Sigmoid colon (tissue), 7 donors: Measurements from ENCODE around the gene DNAH17. TPM values are rescaled to one million over a fixed set of nuclear protein-coding genes. Genes with fewer than 3 reads are reported as not detected.
A peak's percentile ranks its signal among the peaks of the same experiment; 100 is the strongest.

Experiments
- DNase-seq: peaks from one replicate; pipeline ENCODE4 v3.0.0-alpha.2; 2019
- H3K27ac ChIP-seq, 4 donors: fragments of 200-600 bp; sonication (generic); one replicate each; pipeline ENCODE4 v1.5.1; 2016 to 2019; ENCODE audit warnings: mild to moderate bottlenecking in 1 of 4
- H3K27me3 ChIP-seq, 3 donors: fragments of 200-600 bp; sonication (generic); one replicate each; pipeline ENCODE4 v1.5.1; 2019; ENCODE audit warnings: mild to moderate bottlenecking in 1 of 3
- H3K36me3 ChIP-seq, 4 donors: fragments of 200-600 bp; sonication (generic); one replicate each; pipeline ENCODE4 v1.5.1; 2016 to 2019
- H3K4me1 ChIP-seq, 4 donors: fragments of 200-600 bp; sonication (generic); one replicate each; pipeline ENCODE4 v1.5.1; 2017 to 2019
- H3K4me3 ChIP-seq, 4 donors: fragments of 200-600 bp; sonication (generic); one replicate each; pipeline ENCODE4 v1.5.1; 2017 to 2019; ENCODE audit warnings: mild to moderate bottlenecking in 2 of 4, moderate library complexity in 1 of 4
- H3K9me3 ChIP-seq, 4 donors: fragments of 200-600 bp in 3 of 4; sonication (generic) in 3 of 4; one replicate each; pipeline versions ENCODE4 v1.5.1 to v1.6.1; 2013 to 2019
- EP300 ChIP-seq, 4 donors: sonication (generic); formaldehyde crosslinking; IDR thresholded peaks; one replicate each; pipeline ENCODE4 v1.6.1; 2017; ENCODE audit warnings: antibody characterized with exemption in 4 of 4
- POLR2A ChIP-seq, 2 donors: fragments of 450-650 bp; IDR thresholded peaks; one replicate each; pipeline ENCODE4 v1.6.1; 2016; ENCODE audit warnings: antibody characterized with exemption in 2 of 2, mild to moderate bottlenecking in 2 of 2, moderate library complexity in 2 of 2
- POLR2AphosphoS5 ChIP-seq, 4 donors: sonication (generic); formaldehyde crosslinking; IDR thresholded peaks; one replicate each; pipeline ENCODE4 v1.6.1; 2017; ENCODE audit warnings: antibody characterized with exemption in 4 of 4
- WGBS, 2 donors: extraction: QIAGEN DNeasy Blood & Tissue Kit; methylation state at CpG; one replicate each; pipeline ENCODE4 v1.1.7; 2013; 5-methylcytosine and 5-hydroxymethylcytosine counted together
- intact Hi-C: fragments of 100-400 bp; cut with DNase I; formaldehyde crosslinking; loops from one replicate; pipeline ENCODE4 v1.15.1; 2023
- polyA plus RNA-seq, 3 donors: library from polyadenylated mRNA; stranded (reverse); fragments of 200-250 nt; gene quantifications; one replicate each; pipeline ENCODE4 v1.2.3, GENCODE V29; 2013
- total RNA-seq, 4 donors: library from RNA; depleted of rRNA; stranded (reverse); fragments of >200 nt; gene quantifications; one replicate each; pipeline ENCODE4 v1.1.0, GENCODE V29; 2016
- TF ChIP-seq, protein P1 (sequence below), 4 experiments: fragments of 450-650 bp in 3 of 4; fragments of 200-600 bp in 1 of 4; IDR thresholded peaks; one replicate each; pipeline ENCODE4 v1.5.1; 2016 to 2019; ENCODE audit warnings: antibody characterized with exemption in 4 of 4, mild to moderate bottlenecking in 3 of 4, moderate library complexity in 2 of 4
- donor health status: healthy with polysubstance abuse.
- donor health status: Bipolar disorder and iron deficiency.
- donor health status: healthy.

DNAH17 gene
- total and polyA plus RNA-seq, 7 donors, result 0.07 to 0.68 (median 0.26) TPM; not detected in 3

DNA sequence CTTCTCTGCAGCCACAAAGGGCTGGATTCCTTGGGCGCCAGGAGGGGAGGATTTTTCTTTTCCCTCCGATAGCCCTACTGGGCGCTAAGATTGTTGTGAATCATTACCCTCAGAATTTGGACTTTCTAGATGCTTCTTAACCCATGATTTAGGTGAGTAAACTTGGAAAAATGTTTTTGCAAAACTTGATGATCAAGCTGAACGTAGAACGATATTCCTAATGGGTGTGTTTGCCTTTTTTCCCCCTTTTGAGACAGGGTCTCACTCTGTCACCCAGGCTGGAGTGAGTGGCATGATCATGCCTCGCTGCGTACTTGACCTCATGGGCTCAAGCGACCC lies 155.0 kb downstream of the DNAH17 start:
- Histone ChIP-seq H3K9me3 (no peaks in the 10 kb centered on the region), H3K4me1 (peaks cover 0 to 7% (median 4%) of the 10 kb centered on the region in 4 donors), H3K36me3 (peaks cover 5 to 69% (median 21%) of the 10 kb centered on the region in 4 donors), H3K27ac (no peak overlapping the region), H3K27me3 (no peaks in the 10 kb centered on the region), H3K4me3 (no peak overlapping the region)
- intact Hi-C loops, result loop anchor here (1.0 to 10.0 kb wide), 3 partner anchors 133 to 307 kb away; no protein-coding TSS in a partner anchor
- TF ChIP-seq EP300 (IDR thresholded peaks at IDR 0.05), result no peak
- TF ChIP-seq, protein P1, sequence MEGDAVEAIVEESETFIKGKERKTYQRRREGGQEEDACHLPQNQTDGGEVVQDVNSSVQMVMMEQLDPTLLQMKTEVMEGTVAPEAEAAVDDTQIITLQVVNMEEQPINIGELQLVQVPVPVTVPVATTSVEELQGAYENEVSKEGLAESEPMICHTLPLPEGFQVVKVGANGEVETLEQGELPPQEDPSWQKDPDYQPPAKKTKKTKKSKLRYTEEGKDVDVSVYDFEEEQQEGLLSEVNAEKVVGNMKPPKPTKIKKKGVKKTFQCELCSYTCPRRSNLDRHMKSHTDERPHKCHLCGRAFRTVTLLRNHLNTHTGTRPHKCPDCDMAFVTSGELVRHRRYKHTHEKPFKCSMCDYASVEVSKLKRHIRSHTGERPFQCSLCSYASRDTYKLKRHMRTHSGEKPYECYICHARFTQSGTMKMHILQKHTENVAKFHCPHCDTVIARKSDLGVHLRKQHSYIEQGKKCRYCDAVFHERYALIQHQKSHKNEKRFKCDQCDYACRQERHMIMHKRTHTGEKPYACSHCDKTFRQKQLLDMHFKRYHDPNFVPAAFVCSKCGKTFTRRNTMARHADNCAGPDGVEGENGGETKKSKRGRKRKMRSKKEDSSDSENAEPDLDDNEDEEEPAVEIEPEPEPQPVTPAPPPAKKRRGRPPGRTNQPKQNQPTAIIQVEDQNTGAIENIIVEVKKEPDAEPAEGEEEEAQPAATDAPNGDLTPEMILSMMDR (IDR thresholded peaks at IDR 0.05), result peak in 1 of 4 experiments; percentile 29
- DNase-seq, result no peak
- WGBS, 2 donors, result 69 to 77% methylated on average over 8 of the region's 8 CpGs

DNA sequence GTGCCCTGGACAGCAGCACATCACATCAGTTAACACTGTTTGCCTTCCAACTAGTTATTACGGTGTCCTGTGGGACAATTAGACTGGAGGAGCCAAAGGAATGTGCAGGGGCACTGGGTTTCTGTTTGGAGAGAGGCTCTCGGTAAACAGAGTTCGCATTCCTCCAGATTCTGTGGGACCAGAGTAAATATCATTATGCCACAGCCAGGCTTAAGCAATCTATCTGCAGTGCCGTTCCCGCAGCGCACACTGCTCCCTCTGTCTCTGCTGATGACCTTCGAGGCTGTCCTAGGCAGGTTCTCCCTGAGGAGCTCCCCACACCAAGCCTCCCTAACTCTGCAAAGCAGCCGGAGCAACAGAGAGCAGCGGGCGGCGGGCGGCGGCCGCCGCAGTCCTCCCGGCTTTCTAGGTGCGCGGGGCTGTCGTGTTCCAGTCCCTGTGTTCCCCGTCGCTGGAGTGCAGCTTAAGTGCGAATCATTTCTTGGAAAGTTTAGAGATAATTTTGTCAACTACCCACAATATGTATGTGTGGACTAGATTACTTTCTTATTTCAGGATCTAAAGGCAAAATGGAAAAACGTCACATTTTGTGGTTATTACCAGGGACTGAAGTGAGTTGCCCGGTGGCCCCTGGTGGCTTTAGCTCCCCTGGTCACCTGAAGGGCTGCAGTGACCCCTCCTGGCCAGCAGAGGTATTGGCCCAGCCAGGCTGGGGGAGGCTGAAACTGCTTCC lies 155.5 kb downstream of the DNAH17 start:
- peak; percentile 88 for DNase-seq
- 79% methylated on average over 24 of the region's 24 CpGs for WGBS, 2 donors
- TF ChIP-seq EP300 (IDR thresholded peaks at IDR 0.05), result no peak
- TF ChIP-seq, protein P1 (IDR thresholded peaks at IDR 0.05), result peak; percentile 91 to 99 (median 97)
- Histone ChIP-seq H3K4me3 (no peak overlapping the region), H3K27ac (no peak overlapping the region), H3K4me1 (peaks cover 0 to 9% (median 7%) of the 10 kb centered on the region in 4 donors), H3K36me3 (peaks cover 5 to 66% (median 21%) of the 10 kb centered on the region in 4 donors), H3K9me3 (no peaks in the 10 kb centered on the region), H3K27me3 (no peaks in the 10 kb centered on the region)
- intact Hi-C loops, result loop anchor here (1.0 to 10.0 kb wide), 4 partner anchors 61 to 307 kb away; partner anchors contain the start of gene SOCS3

DNA sequence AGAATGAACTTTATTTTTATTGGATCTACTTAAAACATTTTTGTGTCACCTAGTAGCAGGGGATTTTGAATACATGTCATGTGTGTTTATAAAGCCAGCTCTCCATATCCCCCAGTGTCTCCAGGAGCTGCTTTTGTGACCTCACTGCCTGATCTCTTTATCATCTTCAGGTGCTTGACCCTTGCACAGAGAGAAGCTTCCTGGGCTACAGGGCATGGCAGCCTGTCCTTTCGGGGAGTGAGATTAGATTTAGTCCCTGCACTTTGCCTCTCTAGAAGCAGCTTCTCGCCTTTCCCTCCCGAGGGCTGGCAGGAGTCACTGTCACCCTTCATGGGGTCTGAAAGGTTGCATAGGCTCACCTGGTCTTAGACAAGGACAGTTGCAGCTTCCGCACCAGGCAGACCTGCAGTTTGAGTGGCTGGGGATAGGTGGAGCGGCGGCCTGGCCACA lies 156.1 kb downstream of the DNAH17 start:
- intact Hi-C loops, result loop anchor here (2.0 to 10.0 kb wide), 2 partner anchors 60 to 306 kb away; partner anchors contain the start of gene SOCS3
- H3K36me3 ChIP-seq, result peaks cover 5 to 60% (median 18%) of the 10 kb centered on the region in 4 donors
- 84 to 91% methylated on average over 6 of the region's 6 CpGs for WGBS, 2 donors
- peaks cover 0 to 15% (median 13%) of the 10 kb centered on the region in 4 donors for H3K4me1 ChIP-seq
- no peaks in the 10 kb centered on the region for H3K9me3 ChIP-seq
- no peaks in the 10 kb centered on the region for H3K27me3 ChIP-seq
- H3K4me3 ChIP-seq, result no peak overlapping the region
- no peak overlapping the region for H3K27ac ChIP-seq
- TF ChIP-seq POLR2AphosphoS5 (IDR thresholded peaks at IDR 0.05) (no peak), POLR2A (IDR thresholded peaks at IDR 0.05) (no peak), EP300 (IDR thresholded peaks at IDR 0.05) (no peak)
- TF ChIP-seq, protein P1 (IDR thresholded peaks at IDR 0.05), result no peak
- no peak for DNase-seq

DNA sequence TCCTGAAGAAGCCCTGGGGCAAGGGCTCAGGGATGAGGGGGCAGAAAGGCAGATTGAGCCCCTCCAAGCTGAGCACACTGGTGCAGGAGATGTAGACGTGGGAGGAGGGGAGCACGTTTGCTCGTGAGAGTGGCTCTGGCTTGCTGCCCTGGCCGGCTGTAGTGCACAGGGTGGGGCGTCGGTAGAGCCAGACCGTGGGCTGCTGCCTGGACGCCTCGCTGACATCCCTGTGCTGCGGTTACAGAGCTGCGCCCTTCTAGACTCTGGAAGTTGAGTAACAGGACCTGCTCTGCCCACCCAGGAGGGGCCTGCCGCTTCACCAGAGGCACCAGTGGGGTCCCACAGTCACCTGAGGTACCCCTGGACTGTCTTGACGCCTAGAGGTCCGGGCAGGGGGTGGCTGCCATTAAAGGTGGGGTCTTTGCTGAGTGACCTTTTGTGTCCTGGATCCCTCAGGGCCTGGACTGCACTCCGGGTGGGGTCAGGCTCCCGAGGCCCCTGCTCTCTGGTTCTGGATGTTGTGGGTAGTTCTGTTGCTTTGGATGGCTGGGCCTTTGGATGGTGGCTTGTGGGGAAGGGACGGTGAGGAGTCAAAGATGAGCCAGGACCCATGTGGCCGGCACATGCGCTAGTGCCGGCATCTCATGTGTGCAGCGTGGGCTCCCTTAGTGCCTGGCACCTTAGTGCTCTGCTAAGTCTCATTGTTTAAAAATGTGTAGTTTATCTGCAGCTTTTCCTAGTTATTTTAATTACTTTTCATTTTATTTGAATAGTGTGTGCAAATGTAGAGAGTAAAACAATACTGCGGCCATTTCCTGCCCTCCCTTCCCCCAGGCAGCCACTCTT lies 157.0 kb downstream of the DNAH17 start:
- Histone ChIP-seq H3K4me1 (peaks cover 0 to 17% (median 16%) of the 10 kb centered on the region in 4 donors), H3K4me3 (no peak overlapping the region), H3K9me3 (no peaks in the 10 kb centered on the region), H3K27ac (peak overlapping the region in 2 of 4 donors; percentile 4 to 34), H3K36me3 (peaks cover 5 to 51% (median 17%) of the 10 kb centered on the region in 4 donors), H3K27me3 (no peaks in the 10 kb centered on the region)
- WGBS, 2 donors, result 82 to 85% methylated on average over 22 of the region's 22 CpGs
- no peak for DNase-seq
- intact Hi-C loops, result loop anchor here (2.0 to 10.0 kb wide), 2 partner anchors 59 to 305 kb away; partner anchors contain the start of gene SOCS3
- TF ChIP-seq, protein P1 (IDR thresholded peaks at IDR 0.05), result no peak
- TF ChIP-seq POLR2AphosphoS5 (IDR thresholded peaks at IDR 0.05) (no peak), EP300 (IDR thresholded peaks at IDR 0.05) (no peak), POLR2A (IDR thresholded peaks at IDR 0.05) (no peak)
